Measurements from ENCODE around the gene LRIT1.

The LRIT1 gene

DNA sequence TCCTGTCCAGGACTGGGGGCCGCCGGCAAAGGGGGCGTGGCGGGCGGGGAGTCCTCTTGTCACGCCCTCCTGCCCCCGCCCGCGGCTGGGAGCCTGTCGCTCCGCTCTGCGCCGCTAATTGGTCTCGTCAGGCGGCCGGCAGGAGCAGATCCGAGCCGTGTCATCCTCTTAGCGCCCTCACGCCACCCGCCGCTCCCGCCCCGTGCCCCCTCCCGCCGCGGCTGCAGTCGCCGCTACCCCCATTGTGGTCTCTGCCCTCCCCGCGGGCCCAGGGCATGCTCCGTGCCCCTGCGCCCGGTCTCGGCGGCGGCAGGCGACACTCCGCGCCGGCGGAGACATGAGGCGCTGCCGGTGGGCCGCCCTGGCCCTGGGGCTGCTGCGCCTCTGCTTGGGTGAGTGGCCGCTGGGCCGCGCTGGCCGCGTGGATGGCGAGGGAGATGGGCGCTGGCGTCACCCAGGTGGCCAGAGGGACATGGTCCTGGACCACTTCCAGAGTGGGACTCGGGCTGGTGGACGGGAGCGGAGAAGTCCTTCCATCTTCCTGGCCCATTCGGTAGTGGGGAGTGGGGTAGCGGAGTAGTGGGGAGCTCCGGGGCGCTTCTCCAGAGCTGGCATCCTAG, 46.8 kb downstream of the LRIT1 start, which contains the start of gene CDHR1:
CDHR1 (plus strand) TSS at position 114 of the 620 bp plus-strand sequence; CDS start at position 338, 224 bp downstream.
- Histone ChIP-seq H3K4me3 (ENCODE audit: low read depth in 1 of 2, low read length in 2 of 2) (peak within 1 kb of the TSS; percentile 38 to 51), H3K9ac (ENCODE audit: low read depth in 1 of 2, low read length in 2 of 2) (no peak within 1 kb of the TSS), H3K4me1 (ENCODE audit: control insufficient read depth in 1 of 2, insufficient read depth in 2 of 2, low read length in 2 of 2) (peaks cover 4 to 8% of the 10 kb centered on the region in 2 donors), H3K36me3 (ENCODE audit: control insufficient read depth in 1 of 2, insufficient read depth in 2 of 2, low read length in 2 of 2) (no peaks in the 10 kb centered on the region), H3K9me3 (ENCODE audit: control insufficient read depth in 1 of 2, low read length in 2 of 2) (no peaks in the 10 kb centered on the region), H3K27me3 (ENCODE audit: control insufficient read depth in 1 of 2, insufficient read depth in 2 of 2, low read length in 2 of 2) (peaks cover 44 to 60% of the 10 kb centered on the region in 2 donors), H3K27ac (ENCODE audit: low read depth, low read length) (no peak within 1 kb of the TSS)

DNA sequence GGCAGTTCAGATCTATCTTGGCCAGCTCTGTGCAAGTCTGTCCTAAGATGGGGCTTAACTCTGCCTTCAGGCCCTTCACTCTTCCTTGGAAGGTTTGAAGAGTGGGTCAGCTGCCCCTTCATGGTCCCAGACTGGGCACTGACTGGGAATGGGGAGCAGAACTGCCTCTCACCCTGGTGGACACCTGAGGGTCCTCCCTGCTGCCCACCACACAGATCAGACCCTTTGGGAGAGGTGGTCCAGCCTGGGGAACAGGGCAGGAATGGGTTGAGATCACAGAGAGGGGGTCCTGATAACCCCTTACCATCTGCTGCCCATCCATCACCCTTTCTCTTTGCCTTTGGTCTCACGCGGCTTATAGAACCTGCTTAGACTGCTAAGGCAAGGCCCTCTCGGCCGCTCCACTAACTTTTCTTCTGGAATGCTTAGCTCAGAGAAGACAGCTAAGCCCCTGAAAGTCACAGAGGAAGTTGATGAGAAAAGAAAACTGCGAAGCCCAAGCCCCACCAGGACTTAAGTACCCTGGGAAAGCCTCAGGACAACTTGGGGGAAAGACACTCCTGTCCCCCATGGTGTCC, 47.4 kb downstream of the LRIT1 start:
- no peaks in the 10 kb centered on the region for H3K9me3 ChIP-seq (ENCODE audit: control insufficient read depth in 1 of 2, low read length in 2 of 2)
- no peak overlapping the region for H3K9ac ChIP-seq (ENCODE audit: low read depth in 1 of 2, low read length in 2 of 2)
- no peak overlapping the region for H3K27ac ChIP-seq (ENCODE audit: low read depth, low read length)
- H3K27me3 ChIP-seq (ENCODE audit: control insufficient read depth in 1 of 2, insufficient read depth in 2 of 2, low read length in 2 of 2): peaks cover 44 to 60% of the 10 kb centered on the region in 2 donors
- peaks cover 4 to 8% of the 10 kb centered on the region in 2 donors for H3K4me1 ChIP-seq (ENCODE audit: control insufficient read depth in 1 of 2, insufficient read depth in 2 of 2, low read length in 2 of 2)
- peak overlapping the region; percentile 15 to 51 for H3K4me3 ChIP-seq (ENCODE audit: low read depth in 1 of 2, low read length in 2 of 2)
- no peaks in the 10 kb centered on the region for H3K36me3 ChIP-seq (ENCODE audit: control insufficient read depth in 1 of 2, insufficient read depth in 2 of 2, low read length in 2 of 2)

DNA sequence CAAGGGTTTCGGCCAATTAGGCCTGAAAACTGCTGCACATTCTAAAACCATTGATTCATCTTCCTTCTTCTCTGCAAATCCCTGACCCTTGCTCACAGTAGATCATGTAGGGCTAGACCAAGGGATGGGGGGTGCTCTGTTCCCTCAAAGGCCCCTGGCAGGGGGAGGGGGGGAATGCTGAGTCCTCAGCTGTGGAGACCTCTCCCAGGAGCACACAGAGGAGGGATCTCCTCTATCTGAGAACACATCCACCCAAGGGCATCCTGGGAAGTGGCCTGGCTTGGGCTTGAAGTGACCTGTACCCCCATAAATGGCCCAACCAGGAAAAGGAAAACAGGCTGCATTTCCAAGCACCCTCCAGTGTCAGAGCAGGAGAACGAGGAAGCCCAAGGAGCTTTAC, 48.0 kb downstream of the LRIT1 start:
- H3K27ac ChIP-seq (ENCODE audit: low read depth, low read length): no peak overlapping the region
- H3K4me1 ChIP-seq (ENCODE audit: control insufficient read depth in 1 of 2, insufficient read depth in 2 of 2, low read length in 2 of 2): peaks cover 4 to 6% of the 10 kb centered on the region in 2 donors
- H3K36me3 ChIP-seq (ENCODE audit: control insufficient read depth in 1 of 2, insufficient read depth in 2 of 2, low read length in 2 of 2): no peaks in the 10 kb centered on the region
- no peaks in the 10 kb centered on the region for H3K9me3 ChIP-seq (ENCODE audit: control insufficient read depth in 1 of 2, low read length in 2 of 2)
- peaks cover 44 to 60% of the 10 kb centered on the region in 2 donors for H3K27me3 ChIP-seq (ENCODE audit: control insufficient read depth in 1 of 2, insufficient read depth in 2 of 2, low read length in 2 of 2)
- no peak overlapping the region for H3K4me3 ChIP-seq (ENCODE audit: low read depth in 1 of 2, low read length in 2 of 2)
- no peak overlapping the region for H3K9ac ChIP-seq (ENCODE audit: low read depth in 1 of 2, low read length in 2 of 2)

- no peak overlapping the region for H3K27ac ChIP-seq (ENCODE audit: low read depth, low read length)
- H3K36me3 ChIP-seq (ENCODE audit: control insufficient read depth in 1 of 2, insufficient read depth in 2 of 2, low read length in 2 of 2): no peaks in the 10 kb centered on the region
- peaks cover 4% of the 10 kb centered on the region in 2 donors for H3K4me1 ChIP-seq (ENCODE audit: control insufficient read depth in 1 of 2, insufficient read depth in 2 of 2, low read length in 2 of 2)
- no peak overlapping the region for H3K9ac ChIP-seq (ENCODE audit: low read depth in 1 of 2, low read length in 2 of 2)
- no peaks in the 10 kb centered on the region for H3K9me3 ChIP-seq (ENCODE audit: control insufficient read depth in 1 of 2, low read length in 2 of 2)
- H3K27me3 ChIP-seq (ENCODE audit: control insufficient read depth in 1 of 2, insufficient read depth in 2 of 2, low read length in 2 of 2): peaks cover 37 to 42% of the 10 kb centered on the region in 2 donors
- no peak overlapping the region for H3K4me3 ChIP-seq (ENCODE audit: low read depth in 1 of 2, low read length in 2 of 2)
Observed at GRCh38 chr10:84191106-84191505, 50.2 kb downstream of the LRIT1 start.

- H3K4me1 ChIP-seq (ENCODE audit: control insufficient read depth in 1 of 2, insufficient read depth in 2 of 2, low read length in 2 of 2): peaks cover 4% of the 10 kb centered on the region in 2 donors
Observed at GRCh38 chr10:84190621-84191020, 50.7 kb downstream of the LRIT1 start.

GRCh38 chr10:84188815-84189214, 52.5 kb downstream of the LRIT1 start:
- H3K27me3 ChIP-seq (ENCODE audit: control insufficient read depth in 1 of 2, insufficient read depth in 2 of 2, low read length in 2 of 2): peaks cover 16 to 19% of the 10 kb centered on the region in 2 donors
- H3K4me1 ChIP-seq (ENCODE audit: control insufficient read depth in 1 of 2, insufficient read depth in 2 of 2, low read length in 2 of 2): no peaks in the 10 kb centered on the region
- no peak overlapping the region for H3K4me3 ChIP-seq (ENCODE audit: low read depth in 1 of 2, low read length in 2 of 2)
- H3K9ac ChIP-seq (ENCODE audit: low read depth in 1 of 2, low read length in 2 of 2): no peak overlapping the region
- H3K36me3 ChIP-seq (ENCODE audit: control insufficient read depth in 1 of 2, insufficient read depth in 2 of 2, low read length in 2 of 2): no peaks in the 10 kb centered on the region
- no peaks in the 10 kb centered on the region for H3K9me3 ChIP-seq (ENCODE audit: control insufficient read depth in 1 of 2, low read length in 2 of 2)
- no peak overlapping the region for H3K27ac ChIP-seq (ENCODE audit: low read depth, low read length)

More at GRCh38 chr10:84190621-84191020, 50.7 kb downstream of the LRIT1 start:
- no peak overlapping the region for H3K27ac ChIP-seq (ENCODE audit: low read depth, low read length)
- H3K27me3 ChIP-seq (ENCODE audit: control insufficient read depth in 1 of 2, insufficient read depth in 2 of 2, low read length in 2 of 2): peaks cover 32 to 38% of the 10 kb centered on the region in 2 donors
- no peak overlapping the region for H3K4me3 ChIP-seq (ENCODE audit: low read depth in 1 of 2, low read length in 2 of 2)
- H3K9ac ChIP-seq (ENCODE audit: low read depth in 1 of 2, low read length in 2 of 2): no peak overlapping the region
- no peaks in the 10 kb centered on the region for H3K36me3 ChIP-seq (ENCODE audit: control insufficient read depth in 1 of 2, insufficient read depth in 2 of 2, low read length in 2 of 2)
- H3K9me3 ChIP-seq (ENCODE audit: control insufficient read depth in 1 of 2, low read length in 2 of 2): no peaks in the 10 kb centered on the region

GRCh38 chr10:84185526-84186175, 55.7 kb downstream of the LRIT1 start:
- H3K4me1 ChIP-seq (ENCODE audit: control insufficient read depth in 1 of 2, insufficient read depth in 2 of 2, low read length in 2 of 2): no peaks in the 10 kb centered on the region
- peaks cover 0 to 2% of the 10 kb centered on the region in 2 donors for H3K27me3 ChIP-seq (ENCODE audit: control insufficient read depth in 1 of 2, insufficient read depth in 2 of 2, low read length in 2 of 2)
- no peak overlapping the region for H3K27ac ChIP-seq (ENCODE audit: low read depth, low read length)
- H3K4me3 ChIP-seq (ENCODE audit: low read depth in 1 of 2, low read length in 2 of 2): no peak overlapping the region
- H3K36me3 ChIP-seq (ENCODE audit: control insufficient read depth in 1 of 2, insufficient read depth in 2 of 2, low read length in 2 of 2): no peaks in the 10 kb centered on the region
- no peaks in the 10 kb centered on the region for H3K9me3 ChIP-seq (ENCODE audit: control insufficient read depth in 1 of 2, low read length in 2 of 2)
- H3K9ac ChIP-seq (ENCODE audit: low read depth in 1 of 2, low read length in 2 of 2): no peak overlapping the region

DNA sequence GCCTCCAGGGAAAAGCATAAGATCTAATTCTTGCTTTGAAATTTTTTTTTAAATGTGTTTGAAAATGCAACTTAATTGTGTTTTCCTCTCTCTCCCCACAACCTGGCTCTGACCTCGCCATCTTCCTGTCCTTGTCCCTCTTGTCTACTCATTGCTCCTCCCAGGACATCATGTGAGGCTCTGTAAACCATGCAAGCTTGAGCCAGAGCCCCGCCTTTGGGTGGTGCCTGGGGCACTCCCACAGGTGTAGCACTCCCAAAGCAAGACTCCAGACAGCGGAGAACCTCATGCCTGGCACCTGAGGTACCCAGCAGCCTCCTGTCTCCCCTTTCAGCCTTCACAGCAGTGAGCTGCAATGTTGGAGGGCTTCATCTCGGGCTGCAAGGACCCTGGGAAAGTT, 56.8 kb downstream of the LRIT1 start:
- Histone ChIP-seq H3K4me3 (ENCODE audit: low read depth in 1 of 2, low read length in 2 of 2) (no peak overlapping the region), H3K36me3 (ENCODE audit: control insufficient read depth in 1 of 2, insufficient read depth in 2 of 2, low read length in 2 of 2) (no peaks in the 10 kb centered on the region), H3K27me3 (ENCODE audit: control insufficient read depth in 1 of 2, insufficient read depth in 2 of 2, low read length in 2 of 2) (peaks cover 0 to 2% of the 10 kb centered on the region in 2 donors), H3K9ac (ENCODE audit: low read depth in 1 of 2, low read length in 2 of 2) (no peak overlapping the region), H3K4me1 (ENCODE audit: control insufficient read depth in 1 of 2, insufficient read depth in 2 of 2, low read length in 2 of 2) (no peaks in the 10 kb centered on the region), H3K9me3 (ENCODE audit: control insufficient read depth in 1 of 2, low read length in 2 of 2) (no peaks in the 10 kb centered on the region), H3K27ac (ENCODE audit: low read depth, low read length) (no peak overlapping the region)

GRCh38 chr10:84181631-84182030, 59.7 kb downstream of the LRIT1 start:
- Histone ChIP-seq H3K27ac (ENCODE audit: low read depth, low read length) (no peak overlapping the region), H3K4me1 (ENCODE audit: control insufficient read depth in 1 of 2, insufficient read depth in 2 of 2, low read length in 2 of 2) (no peaks in the 10 kb centered on the region), H3K36me3 (ENCODE audit: control insufficient read depth in 1 of 2, insufficient read depth in 2 of 2, low read length in 2 of 2) (no peaks in the 10 kb centered on the region), H3K4me3 (ENCODE audit: low read depth in 1 of 2, low read length in 2 of 2) (no peak overlapping the region), H3K9me3 (ENCODE audit: control insufficient read depth in 1 of 2, low read length in 2 of 2) (no peaks in the 10 kb centered on the region), H3K9ac (ENCODE audit: low read depth in 1 of 2, low read length in 2 of 2) (no peak overlapping the region), H3K27me3 (ENCODE audit: control insufficient read depth in 1 of 2, insufficient read depth in 2 of 2, low read length in 2 of 2) (no peaks in the 10 kb centered on the region)

Data from duodenal mucosa (tissue), 2 donors.